WI38 (cell line): ENCODE measurements around the gene SIRT4.

Experiments used
- H3K4me3 ChIP-seq: 2 replicates; pipeline ENCODE4 v1.5.1; 2011; ENCODE audit warnings: low read depth, mild to moderate bottlenecking, control low read depth, low read length
- TF ChIP-seq, protein P1 (sequence below): IDR thresholded peaks from 2 replicates; pipeline ENCODE4 v1.5.1; 2012; ENCODE audit warnings: low read depth, mild to moderate bottlenecking, control low read depth, low read length

The SIRT4 gene

GRCh38 chr12:120339256-120339655, 37.1 kb downstream of the SIRT4 start:
- TF ChIP-seq, protein P1, sequence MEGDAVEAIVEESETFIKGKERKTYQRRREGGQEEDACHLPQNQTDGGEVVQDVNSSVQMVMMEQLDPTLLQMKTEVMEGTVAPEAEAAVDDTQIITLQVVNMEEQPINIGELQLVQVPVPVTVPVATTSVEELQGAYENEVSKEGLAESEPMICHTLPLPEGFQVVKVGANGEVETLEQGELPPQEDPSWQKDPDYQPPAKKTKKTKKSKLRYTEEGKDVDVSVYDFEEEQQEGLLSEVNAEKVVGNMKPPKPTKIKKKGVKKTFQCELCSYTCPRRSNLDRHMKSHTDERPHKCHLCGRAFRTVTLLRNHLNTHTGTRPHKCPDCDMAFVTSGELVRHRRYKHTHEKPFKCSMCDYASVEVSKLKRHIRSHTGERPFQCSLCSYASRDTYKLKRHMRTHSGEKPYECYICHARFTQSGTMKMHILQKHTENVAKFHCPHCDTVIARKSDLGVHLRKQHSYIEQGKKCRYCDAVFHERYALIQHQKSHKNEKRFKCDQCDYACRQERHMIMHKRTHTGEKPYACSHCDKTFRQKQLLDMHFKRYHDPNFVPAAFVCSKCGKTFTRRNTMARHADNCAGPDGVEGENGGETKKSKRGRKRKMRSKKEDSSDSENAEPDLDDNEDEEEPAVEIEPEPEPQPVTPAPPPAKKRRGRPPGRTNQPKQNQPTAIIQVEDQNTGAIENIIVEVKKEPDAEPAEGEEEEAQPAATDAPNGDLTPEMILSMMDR = no peak
- H3K4me3 ChIP-seq = no peak overlapping the region

DNA sequence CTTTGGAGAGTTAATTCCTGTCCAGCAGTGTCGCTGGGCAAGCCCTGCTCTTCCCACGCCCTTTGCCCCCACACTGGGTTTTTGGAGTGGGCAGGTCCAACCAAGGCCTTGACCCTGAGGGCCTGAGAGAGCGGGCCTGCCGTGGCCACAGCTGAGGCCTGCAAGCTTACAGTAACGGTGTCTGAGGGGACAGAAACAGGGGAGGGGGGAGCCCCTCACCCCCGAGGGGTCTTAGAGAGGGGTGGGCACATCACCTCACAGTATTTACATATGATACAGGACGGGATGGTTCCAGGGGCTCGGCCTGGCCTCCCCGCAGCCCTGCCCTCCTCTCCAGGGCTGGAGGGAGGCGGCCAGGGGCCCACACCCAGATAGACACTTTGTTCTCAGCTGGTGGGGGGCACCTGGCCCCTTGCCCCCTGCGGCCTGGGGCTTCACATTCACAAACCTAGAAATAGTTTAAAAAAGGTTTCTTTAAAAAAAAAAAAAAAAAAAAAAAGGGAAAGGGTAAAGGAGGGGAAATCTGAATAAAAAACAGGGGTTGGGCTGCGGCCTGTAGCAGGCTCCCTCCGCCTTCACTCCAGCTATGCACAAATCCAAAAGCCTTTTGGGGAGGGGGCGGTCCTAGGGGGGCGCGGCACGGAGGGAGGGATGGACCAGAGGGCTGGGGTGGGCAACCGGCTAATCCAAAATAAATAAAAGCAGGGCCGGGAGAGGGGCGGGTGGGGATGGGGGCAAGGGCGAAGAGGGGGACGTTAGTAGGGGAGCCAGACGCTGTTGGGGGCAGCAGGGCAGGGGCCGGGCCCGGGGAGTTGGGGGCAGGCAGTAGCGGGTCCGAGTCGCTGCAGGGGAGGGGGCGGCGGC, 40.3 kb downstream of the SIRT4 start:
- no peak overlapping the region for H3K4me3 ChIP-seq
- TF ChIP-seq, protein P1 = no peak

DNA sequence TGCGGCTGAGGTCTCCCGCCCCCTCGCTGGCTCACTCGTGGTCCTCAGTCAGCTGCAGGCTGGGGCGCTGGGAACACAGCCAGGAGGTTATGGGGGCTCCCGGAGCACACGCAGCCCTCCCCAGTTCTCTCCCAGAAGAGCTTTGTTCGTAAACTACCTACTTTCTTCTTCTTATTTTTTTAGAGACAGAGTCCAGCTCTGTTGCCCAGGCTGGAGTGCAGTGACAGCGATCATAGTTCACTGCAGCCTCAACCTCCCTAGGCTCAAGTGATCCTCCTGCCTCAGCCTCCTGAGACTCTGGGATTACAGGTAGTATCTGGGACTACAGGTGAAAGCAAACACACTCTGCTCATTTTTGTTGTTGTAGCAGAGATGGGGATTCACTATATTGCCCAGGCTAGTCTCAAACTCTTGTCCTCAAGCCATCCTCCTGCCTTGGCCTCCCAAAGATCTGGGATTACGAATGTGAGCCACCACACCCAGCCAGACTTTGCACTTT, 41.0 kb downstream of the SIRT4 start:
- no peak overlapping the region for H3K4me3 ChIP-seq
- TF ChIP-seq, protein P1 = no peak

GRCh38 chr12:120343692-120344091, 41.6 kb downstream of the SIRT4 start:
- H3K4me3 ChIP-seq = no peak overlapping the region
- TF ChIP-seq, protein P1 = no peak

DNA sequence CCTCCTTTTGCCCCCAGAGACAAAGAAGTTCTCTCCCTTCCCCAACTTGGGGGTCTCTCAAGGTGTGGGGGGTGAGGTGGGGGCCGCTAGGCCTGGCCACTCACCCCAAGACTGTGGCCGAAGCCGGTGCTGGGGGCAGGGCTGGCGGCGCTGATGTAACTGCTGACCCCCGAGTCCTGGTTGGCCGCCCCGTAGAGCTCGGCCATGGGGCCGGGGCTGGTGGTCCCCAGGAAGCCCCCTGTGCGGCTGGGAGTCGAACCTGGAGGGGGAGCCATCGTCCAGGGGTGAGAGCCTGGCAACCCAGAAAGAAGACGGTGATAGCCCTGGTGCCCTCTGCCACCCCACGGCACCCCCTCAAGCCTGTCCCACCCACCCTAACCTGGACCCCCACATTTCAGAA, 43.9 kb downstream of the SIRT4 start:
- H3K4me3 ChIP-seq = no peak overlapping the region
- TF ChIP-seq, protein P1 = no peak

- H3K4me3 ChIP-seq = no peak overlapping the region
- TF ChIP-seq, protein P1 = no peak
Measured at GRCh38 chr12:120346681-120347080, 44.6 kb downstream of the SIRT4 start.

DNA sequence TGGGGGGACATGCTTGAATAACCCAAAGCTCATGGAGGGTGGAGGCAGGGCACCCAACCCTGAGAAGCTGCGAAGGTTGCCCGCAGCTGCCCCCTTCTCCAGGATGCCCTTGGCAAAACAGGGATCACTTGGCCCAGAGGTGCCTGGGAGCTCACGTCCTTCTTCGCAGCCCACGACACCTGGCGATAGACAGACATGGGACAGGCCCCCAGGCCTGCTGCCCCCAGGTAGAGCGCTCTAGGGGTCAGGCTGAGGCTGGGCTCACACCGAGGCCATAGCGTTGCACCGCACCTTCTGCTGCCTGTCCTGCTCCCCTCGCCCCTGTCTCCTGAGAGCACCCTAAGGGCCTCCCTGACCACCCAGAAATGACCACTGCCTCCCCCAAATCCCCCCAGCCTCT, 45.6 kb downstream of the SIRT4 start:
- TF ChIP-seq, protein P1 = no peak
- H3K4me3 ChIP-seq = no peak overlapping the region
